Dermis blood vessel endothelial cell (primary cell): ENCODE measurements around the gene RLN3. TPM values are rescaled to one million over a fixed set of nuclear protein-coding genes. Genes with fewer than 3 reads are reported as not detected.

Experiments used
- DNase-seq: peaks from one replicate; pipeline ENCODE4 v3.0.0; 2010
- total RNA-seq: library from RNA; depleted of rRNA; stranded (reverse); fragments of >200 nt; gene quantifications from 2 replicates; pipeline ENCODE4 v1.2.3, GENCODE V29; 2014

Gene RLN3, protein sequence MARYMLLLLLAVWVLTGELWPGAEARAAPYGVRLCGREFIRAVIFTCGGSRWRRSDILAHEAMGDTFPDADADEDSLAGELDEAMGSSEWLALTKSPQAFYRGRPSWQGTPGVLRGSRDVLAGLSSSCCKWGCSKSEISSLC
- total RNA-seq, result not detected in 2 replicates

GRCh38 chr19:14027856-14028450 is at the start of gene RLN3:
RLN3 (plus strand) TSS chr19:14028148; CDS start chr19:14028205, 57 bp downstream.
- DNase-seq, result no peak

GRCh38 chr19:13978351-13979243 is 49.4 kb upstream of the RLN3 start:
- DNase-seq, result peak; percentile 85

DNA sequence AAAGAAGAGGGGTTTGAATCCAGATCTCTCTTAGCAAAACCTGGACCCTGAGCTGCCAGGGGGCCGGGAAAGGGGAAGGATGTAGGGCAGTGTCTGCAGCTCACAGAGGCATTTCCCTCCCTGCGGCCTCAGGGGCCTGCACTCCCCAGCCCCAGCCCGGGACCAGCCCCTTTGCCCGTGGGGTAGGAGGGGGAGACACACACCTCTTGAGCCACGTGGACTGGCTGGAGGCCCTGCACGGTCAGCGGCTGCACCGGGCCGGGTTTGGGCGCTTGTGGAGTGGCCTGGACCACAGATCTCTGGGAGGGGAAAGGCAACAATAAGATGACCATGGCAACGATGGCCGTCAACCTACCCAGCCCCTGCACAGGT is 48.7 kb upstream of the RLN3 start:
- DNase-seq, result no peak

DNA sequence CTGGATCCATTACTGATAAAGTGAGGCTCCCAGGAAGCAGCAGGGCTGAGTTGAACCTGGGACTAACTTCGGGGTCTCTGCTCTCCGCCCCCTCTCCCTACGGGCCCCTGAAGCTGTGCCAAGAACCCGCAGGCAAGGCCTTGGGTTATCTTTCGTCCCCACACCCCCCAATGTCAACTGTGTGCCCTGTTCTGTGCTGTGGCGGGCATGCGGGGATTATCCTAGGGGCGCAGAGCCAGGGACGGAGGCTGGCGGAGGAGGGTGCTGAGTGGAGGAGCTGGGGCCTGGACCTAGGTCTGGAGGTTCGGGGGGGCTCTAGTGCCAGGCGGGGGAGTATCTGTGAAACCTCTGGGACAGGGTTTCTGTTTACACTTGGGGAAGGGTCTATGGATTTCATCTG is 48.3 kb upstream of the RLN3 start:
- DNase-seq, result no peak

GRCh38 chr19:13980340-13980739 is 47.6 kb upstream of the RLN3 start:
- no peak for DNase-seq

DNA sequence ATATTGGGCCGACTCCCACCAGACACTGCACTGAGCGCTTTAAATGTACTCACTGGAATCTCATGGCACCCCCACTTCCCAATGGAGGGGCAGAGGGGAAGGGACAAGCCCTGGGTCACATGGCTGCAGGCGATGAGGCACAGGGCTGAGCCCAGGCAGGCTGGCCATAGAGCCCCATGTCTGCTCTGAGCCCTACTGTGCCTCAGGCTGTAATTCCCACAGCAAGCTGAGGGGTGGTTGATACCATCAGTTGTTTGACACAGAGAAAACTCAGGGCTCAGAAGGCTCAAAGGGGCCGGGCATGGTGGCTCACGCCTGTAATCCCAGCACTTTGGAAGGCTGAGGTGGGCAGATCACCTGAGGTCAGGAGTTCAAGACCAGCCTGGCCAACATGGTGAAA is 46.9 kb upstream of the RLN3 start:
- no peak for DNase-seq

- no peak for DNase-seq
Measured at GRCh38 chr19:13981467-13981866, 46.5 kb upstream of the RLN3 start.

- DNase-seq, result no peak
Measured at GRCh38 chr19:13981988-13982501, 45.9 kb upstream of the RLN3 start.

- DNase-seq, result no peak
Measured at GRCh38 chr19:13982773-13983172, 45.2 kb upstream of the RLN3 start.

DNA sequence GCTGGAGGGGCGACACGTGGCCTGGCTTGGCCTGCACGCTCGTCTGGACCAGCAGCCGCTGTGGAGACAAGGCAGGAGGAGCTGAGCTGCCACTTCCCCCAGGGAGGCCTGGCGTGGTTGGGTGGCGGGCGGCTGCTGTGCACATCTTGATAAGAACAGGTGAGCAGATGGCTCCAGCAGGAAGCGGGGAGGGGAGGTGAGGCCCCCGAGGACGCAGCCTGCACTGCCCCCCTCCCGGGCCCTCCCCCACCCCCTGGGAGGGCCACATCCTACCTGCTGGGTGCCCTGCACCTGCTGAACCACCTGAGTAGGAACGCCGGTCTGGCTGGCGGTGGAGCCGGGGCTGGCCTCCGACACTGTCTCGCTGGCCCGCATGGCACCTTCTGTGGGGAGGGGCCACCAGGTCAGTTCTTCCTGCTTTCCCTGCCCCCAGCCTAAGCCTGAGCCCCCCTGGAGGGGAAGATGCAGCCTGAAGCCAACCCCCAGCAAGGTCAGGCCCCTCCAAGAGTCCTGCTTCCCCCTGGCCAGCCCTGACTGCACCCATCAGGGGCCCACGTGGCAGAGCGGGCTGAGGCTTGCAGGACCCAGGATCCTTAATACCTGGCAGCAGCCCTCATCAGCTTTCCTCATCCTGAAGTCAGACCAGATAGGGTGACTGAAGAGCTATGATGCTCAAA is 44.6 kb upstream of the RLN3 start:
- DNase-seq, result no peak

GRCh38 chr19:13984186-13984585 is 43.8 kb upstream of the RLN3 start:
- no peak for DNase-seq

DNA sequence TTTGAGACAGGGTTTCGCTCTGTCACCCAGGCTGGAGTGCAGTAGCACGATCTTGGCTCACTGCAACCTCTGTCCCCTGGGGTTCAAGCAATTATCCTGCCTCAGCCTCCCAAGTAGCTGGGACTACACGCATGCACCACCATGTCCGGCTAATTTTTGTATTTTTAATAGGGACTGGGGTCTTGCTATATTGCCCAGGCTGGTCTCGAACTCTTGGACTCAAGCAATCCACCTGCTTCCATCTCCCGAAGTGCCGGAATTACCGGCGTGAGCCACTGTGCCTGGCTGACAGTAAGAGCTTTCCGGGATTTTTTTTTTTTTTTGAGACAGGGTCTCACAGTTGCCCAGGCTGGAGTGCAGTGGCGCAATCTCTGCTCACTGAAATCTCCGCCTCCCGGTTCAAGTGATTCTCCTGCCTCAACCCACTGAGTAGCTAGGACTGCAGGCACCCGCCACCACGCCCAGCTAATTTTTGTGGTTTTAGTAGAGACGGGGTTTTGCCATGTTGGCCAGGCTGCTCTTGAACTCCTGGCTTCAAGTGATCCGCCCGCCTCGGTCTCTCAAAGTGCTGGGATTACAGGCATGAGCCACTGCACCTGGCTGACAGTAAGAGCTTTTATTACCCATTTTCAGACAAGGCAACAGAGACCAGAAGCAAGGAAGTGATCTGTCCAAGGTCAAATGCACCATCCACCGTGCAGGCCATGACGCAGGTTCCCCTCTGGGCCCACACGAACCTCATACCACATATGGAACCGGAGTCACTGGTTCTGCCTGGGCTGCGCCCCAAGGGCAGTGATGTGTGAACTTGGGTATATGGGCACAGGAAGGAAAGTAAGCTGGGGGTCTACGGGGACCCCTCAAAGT is 42.8 kb upstream of the RLN3 start:
- no peak for DNase-seq

GRCh38 chr19:13985771-13986347 is 42.1 kb upstream of the RLN3 start:
- DNase-seq, result no peak

DNA sequence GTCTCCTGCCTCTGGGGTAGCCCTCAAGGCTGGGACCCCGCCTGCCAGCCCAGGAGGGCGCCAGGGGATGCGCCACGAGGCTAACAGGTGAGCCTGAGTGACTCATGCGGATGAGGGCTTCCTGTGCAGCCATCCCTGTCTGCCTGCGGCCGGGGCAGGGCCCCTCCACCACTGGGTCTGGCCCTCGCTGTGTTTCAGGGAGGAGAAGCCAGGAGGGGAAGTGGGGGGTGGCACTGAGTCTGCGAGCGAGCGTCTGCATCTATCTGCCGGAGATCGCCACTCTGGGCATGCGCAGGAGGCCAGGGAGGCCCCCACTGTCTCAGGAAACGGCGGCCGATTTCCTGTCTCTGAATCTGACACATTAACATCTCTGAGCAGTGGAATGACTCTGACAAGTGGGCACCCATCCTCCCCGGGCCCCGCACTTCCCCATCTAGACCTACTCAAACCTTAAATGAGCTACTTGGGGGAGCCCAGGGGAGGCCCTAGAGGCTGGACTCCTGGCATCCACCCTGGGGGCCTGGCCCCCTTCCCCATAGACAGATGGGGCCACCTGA is 41.5 kb upstream of the RLN3 start:
- DNase-seq, result peak; percentile 93

DNA sequence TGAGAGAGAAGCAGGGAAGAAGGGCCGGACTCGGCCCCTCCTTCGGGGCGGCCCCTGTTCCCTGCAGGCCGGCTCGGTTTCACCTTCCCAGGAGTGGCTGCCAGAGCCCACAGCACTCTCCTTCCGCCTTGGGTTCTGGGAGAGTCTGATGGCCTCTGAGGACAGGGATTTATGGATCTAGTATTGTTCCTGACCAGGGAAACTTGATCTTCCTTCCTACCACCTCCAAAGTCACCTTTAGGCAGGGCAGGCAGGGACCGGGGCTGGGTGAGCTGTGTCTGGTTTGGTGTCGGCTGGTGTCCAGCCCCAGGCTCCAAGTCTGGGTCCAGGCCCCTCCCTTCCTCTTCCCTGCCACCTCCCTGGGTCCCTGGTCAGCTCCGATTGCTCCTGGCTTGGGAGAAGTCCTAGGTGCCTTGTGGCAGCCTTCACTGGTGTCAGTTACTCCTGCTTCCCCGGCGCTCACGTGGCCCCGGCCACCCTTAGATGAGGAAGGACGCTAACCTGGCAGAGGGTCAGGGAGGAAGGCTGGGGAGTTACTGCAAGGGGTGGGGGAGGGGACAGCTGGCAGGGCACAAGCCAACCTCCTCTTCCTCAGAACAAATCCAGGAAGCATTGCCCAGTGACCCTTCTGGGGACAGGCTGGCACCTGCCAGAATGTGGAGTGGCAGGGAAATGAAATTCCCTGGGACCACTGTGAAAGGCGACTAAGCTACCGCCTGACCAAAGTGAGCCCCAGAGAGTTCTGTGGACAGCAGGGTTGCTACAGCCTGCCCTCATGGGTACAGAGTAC is 40.7 kb upstream of the RLN3 start:
- peak; percentile 43 for DNase-seq

DNA sequence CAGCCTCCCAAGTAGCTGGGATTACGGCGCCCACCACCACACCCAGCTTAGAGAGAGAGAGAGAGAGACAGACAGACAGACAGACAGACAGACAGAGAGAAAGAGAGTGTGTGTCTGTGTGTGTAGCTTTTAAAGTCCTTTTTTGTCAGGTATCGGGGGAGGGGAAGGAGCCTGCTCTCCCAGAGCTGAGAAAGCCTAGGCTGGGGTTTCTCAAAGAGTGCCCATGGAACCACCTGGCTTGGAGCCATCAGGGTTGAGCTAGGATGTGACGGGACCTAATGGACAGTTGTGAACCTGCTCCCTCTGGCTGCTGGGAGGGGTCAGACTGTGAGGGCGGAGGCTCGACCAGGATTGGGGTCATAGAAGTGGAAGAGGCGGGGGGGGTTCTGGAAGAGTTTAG is 38.5 kb upstream of the RLN3 start:
- DNase-seq, result no peak

- DNase-seq, result no peak
Measured at GRCh38 chr19:13990085-13990484, 37.9 kb upstream of the RLN3 start.

- no peak for DNase-seq
Measured at GRCh38 chr19:13992025-13992424, 35.9 kb upstream of the RLN3 start.

- DNase-seq, result no peak
Measured at GRCh38 chr19:13993590-13994300, 34.2 kb upstream of the RLN3 start.
